Hepatocyte (in vitro differentiated cells): ENCODE results near the gene RAB3D. TPM values are rescaled to one million over a fixed set of nuclear protein-coding genes. Genes with fewer than 3 reads are reported as not detected.

ENCODE experiments used
- DNase-seq: peaks from one replicate; pipeline ENCODE4 v3.0.0-alpha.2; 2016; ENCODE audit warnings: low spot score
- H2AFZ ChIP-seq: fragments of 200-600 bp; sonication (generic); 2 replicates; pipeline ENCODE4 v1.6.0; 2016; ENCODE audit warnings: antibody characterized with exemption, mild to moderate bottlenecking
- H3K27ac ChIP-seq: fragments of 200-600 bp; sonication (generic); 2 replicates; pipeline ENCODE4 v1.5.1; 2016; ENCODE audit warnings: mild to moderate bottlenecking
- H3K27me3 ChIP-seq: fragments of 200-600 bp; sonication (generic); 2 replicates; pipeline ENCODE4 v1.6.1; 2016
- H3K36me3 ChIP-seq: fragments of 200-600 bp; sonication (generic); replicated peaks from 2 replicates; pipeline ENCODE4 v1.5.1; 2016; ENCODE audit warnings: low read depth; ENCODE audit not compliant: insufficient read depth
- H3K4me1 ChIP-seq: fragments of 200-600 bp; sonication (generic); 2 replicates; pipeline ENCODE4 v1.5.1; 2016; ENCODE audit warnings: mild to moderate bottlenecking, moderate library complexity; ENCODE audit not compliant: insufficient read depth
- H3K4me2 ChIP-seq: fragments of 200-600 bp; sonication (generic); 2 replicates; pipeline ENCODE4 v1.6.0; 2016
- H3K4me3 ChIP-seq: fragments of 200-600 bp; sonication (generic); 2 replicates; pipeline ENCODE4 v1.5.1; 2016; ENCODE audit warnings: mild to moderate bottlenecking
- H3K79me2 ChIP-seq: fragments of 200-600 bp; sonication (generic); 2 replicates; pipeline ENCODE4 v1.6.0; 2017; ENCODE audit warnings: mild to moderate bottlenecking
- H3K9me2 ChIP-seq: fragments of 200-600 bp; sonication (generic); replicated peaks from 2 replicates; pipeline ENCODE4 v1.6.0; 2017; ENCODE audit warnings: mild to moderate bottlenecking; ENCODE audit not compliant: insufficient read depth
- H3K9me3 ChIP-seq: fragments of 200-600 bp; sonication (generic); 2 replicates; pipeline ENCODE4 v1.5.1; 2016; ENCODE audit warnings: low read depth, mild to moderate bottlenecking
- H4K20me1 ChIP-seq: fragments of 200-600 bp; sonication (generic); 2 replicates; pipeline ENCODE4 v1.6.0; 2016; ENCODE audit warnings: mild to moderate bottlenecking; ENCODE audit not compliant: insufficient read depth, poor library complexity, severe bottlenecking
- CTCF ChIP-seq: fragments of 200-600 bp; sonication (generic); IDR thresholded peaks from 2 replicates; pipeline ENCODE4 v1.5.1; 2016; ENCODE audit warnings: antibody characterized with exemption, mild to moderate bottlenecking; ENCODE audit not compliant: poor library complexity
- EZH2 ChIP-seq: fragments of 200-600 bp; sonication (generic); IDR thresholded peaks from 2 replicates; pipeline ENCODE4 v1.6.1; 2016; ENCODE audit warnings: antibody characterized with exemption, mild to moderate bottlenecking, borderline replicate concordance
- EZH2phosphoT487 ChIP-seq: fragments of 200-600 bp; sonication (generic); IDR thresholded peaks from one replicate; pipeline ENCODE4 v1.6.1; 2018; ENCODE audit warnings: antibody characterized with exemption, mild to moderate bottlenecking, low read depth, moderate library complexity; ENCODE audit not compliant: unreplicated experiment, severe bottlenecking
- WGBS: methylation state at CpG from one replicate; pipeline ENCODE4 v1.1.6; 2016; ENCODE audit warnings: low lambda C conversion rate; ENCODE audit errors: missing lambda C conversion rate; 5-methylcytosine and 5-hydroxymethylcytosine counted together
- polyA plus RNA-seq: library from polyadenylated mRNA; unstranded; fragments of >200 nt; fragmentation: Nextera tagmentation; extraction: Ambion mirVana; gene quantifications from 2 replicates; pipeline ENCODE4 v1.2.1, GENCODE V29; 2016
- total RNA-seq: library from RNA; depleted of rRNA; stranded (reverse); fragments of >200 nt; gene quantifications from 2 replicates; pipeline ENCODE4 v1.2.3, GENCODE V29; 2014

Gene RAB3D
- total and polyA plus RNA-seq, 2 experiments from 2014 or later: 32.6 to 63.7 TPM

- Histone ChIP-seq H4K20me1 (no peaks in the 10 kb centered on the region), H3K27me3 (no peaks in the 10 kb centered on the region), H3K9me3 (no peaks in the 10 kb centered on the region), H3K36me3 (no peaks in the 10 kb centered on the region), H3K4me2 (peak overlapping the region; percentile 78), H2AFZ (peak overlapping the region; percentile 47), H3K4me1 (peaks cover 13% of the 10 kb centered on the region), H3K79me2 (peaks cover 6% of the 10 kb centered on the region), H3K27ac (peak overlapping the region; percentile 92), H3K9me2 (no peaks in the 10 kb centered on the region), H3K4me3 (peak overlapping the region; percentile 20)
- DNase-seq: no peak
- TF ChIP-seq EZH2: no peak
- no peak for TF ChIP-seq EZH2phosphoT487
- no peak for TF ChIP-seq CTCF
- WGBS: 56% methylated on average over 11 of the region's 11 CpGs
Observed at GRCh38 chr19:11373885-11374432, 34.5 kb upstream of the RAB3D start.

- Histone ChIP-seq H3K27me3 (no peaks in the 10 kb centered on the region), H3K9me2 (no peaks in the 10 kb centered on the region), H4K20me1 (no peaks in the 10 kb centered on the region), H3K4me3 (no peak overlapping the region), H3K27ac (no peak overlapping the region), H3K4me2 (peak overlapping the region; percentile 78), H2AFZ (no peak overlapping the region), H3K36me3 (no peaks in the 10 kb centered on the region), H3K9me3 (no peaks in the 10 kb centered on the region), H3K79me2 (peaks cover 6% of the 10 kb centered on the region), H3K4me1 (peaks cover 13% of the 10 kb centered on the region)
- DNase-seq: peak; percentile 81
- WGBS: 48% methylated on average over 10 of the region's 10 CpGs
- no peak for TF ChIP-seq EZH2phosphoT487
- no peak for TF ChIP-seq EZH2
- TF ChIP-seq CTCF: no peak
Observed at GRCh38 chr19:11373166-11373884, 33.9 kb upstream of the RAB3D start.

GRCh38 chr19:11370744-11371143 lies 31.3 kb upstream of the RAB3D start:
- TF ChIP-seq CTCF (no peak), EZH2phosphoT487 (no peak), EZH2 (no peak)
- DNase-seq: no peak
- Histone ChIP-seq H3K79me2 (peaks cover 1% of the 10 kb centered on the region), H3K9me2 (no peaks in the 10 kb centered on the region), H3K9me3 (no peaks in the 10 kb centered on the region), H3K27ac (no peak overlapping the region), H3K4me2 (no peak overlapping the region), H3K4me1 (peaks cover 9% of the 10 kb centered on the region), H2AFZ (no peak overlapping the region), H3K27me3 (no peaks in the 10 kb centered on the region), H3K4me3 (no peak overlapping the region), H3K36me3 (no peaks in the 10 kb centered on the region), H4K20me1 (no peaks in the 10 kb centered on the region)
- 97% methylated on average over 2 of the region's 2 CpGs for WGBS
